Endothelial cell of umbilical vein (primary cell): Measurements from ENCODE around the gene COL20A1. TPM values are rescaled to one million over a fixed set of nuclear protein-coding genes. Genes with fewer than 3 reads are reported as not detected.

Source experiments
- BruUV-seq: library from RNA; stranded (reverse); fragments of 400-500 nt; replicated peaks from 2 replicates; lab custom pipeline; 2021; lab: Mats Ljungman, UMichigan
- CTCF ChIA-PET: fragments of 300-600, 350-600 bp; sonication (Branson Sonifier 250); formaldehyde crosslinking; loops from one replicate; lab custom pipeline; 2021; ENCODE audit warnings: antibody characterized with exemption, inconsistent platforms; lab: Charles Lee
- POLR2A ChIA-PET: fragments of 300-600, 350-600 bp; sonication (Branson Sonifier 250); formaldehyde crosslinking; loops from one replicate; lab custom pipeline; 2021; ENCODE audit warnings: antibody characterized with exemption, inconsistent platforms; lab: Charles Lee
- DNase-seq: peaks from one replicate; pipeline ENCODE4 v3.0.0-alpha.2; 2011; ENCODE audit warnings: low read depth, low spot score
- FAIRE-seq: peaks from 2 replicates; lab custom pipeline; 2011; peaks lifted over from hg19 to GRCh38; lab: Jason Lieb, UNC
- H2AFZ ChIP-seq: 2 replicates; pipeline ENCODE4 v1.6.0; 2012; ENCODE audit warnings: low read depth, low read length, control low read depth, inconsistent platforms
- H3K27ac ChIP-seq: 2 replicates; pipeline ENCODE4 v1.5.1; 2011; ENCODE audit warnings: low read depth, mild to moderate bottlenecking, control low read depth, low read length, moderate library complexity; ENCODE audit not compliant: insufficient read depth
- H3K27me3 ChIP-seq, 2 experiments: 2 replicates each; pipeline versions ENCODE4 v1.6.0 to v1.6.1; 2011; ENCODE audit warnings: low read length in 2 of 2, mixed read lengths in 1 of 2; ENCODE audit not compliant: control insufficient read depth in 2 of 2, insufficient read depth in 2 of 2
- H3K36me3 ChIP-seq, 2 experiments: 2 replicates in 1 of 2; 3 replicates in 1 of 2; pipeline ENCODE4 v1.5.1; 2011; ENCODE audit warnings: low read length in 2 of 2, mild to moderate bottlenecking in 1 of 2, moderate library complexity in 1 of 2; ENCODE audit not compliant: control insufficient read depth in 2 of 2, insufficient read depth in 2 of 2; ENCODE audit errors: extremely low read depth in 1 of 2
- H3K4me1 ChIP-seq: 3 replicates; pipeline ENCODE4 v1.5.1; 2011; ENCODE audit warnings: mild to moderate bottlenecking, low read length; ENCODE audit not compliant: control insufficient read depth, insufficient read depth; ENCODE audit errors: extremely low read depth
- H3K4me2 ChIP-seq: 2 replicates; pipeline ENCODE4 v1.6.1; 2011; ENCODE audit warnings: low read length, control low read depth, mixed read lengths; ENCODE audit not compliant: insufficient read depth
- H3K4me3 ChIP-seq, 3 experiments: fragments of 200-600 bp in 1 of 3; sonication (generic), shearing (Covaris generic) in 1 of 3; replicated peaks in 1 of 3; 2 replicates each; pipeline ENCODE4 v1.5.1; 2011 to 2016; ENCODE audit warnings: control low read depth in 3 of 3, low read length in 3 of 3, mild to moderate bottlenecking in 2 of 3, inconsistent platforms in 1 of 3, low read depth in 1 of 3, moderate library complexity in 1 of 3; ENCODE audit not compliant: insufficient read depth in 1 of 3
- H3K79me2 ChIP-seq: 2 replicates; pipeline ENCODE4 v1.6.0; 2012; ENCODE audit warnings: low read length, inconsistent platforms; ENCODE audit not compliant: control insufficient read depth, insufficient read depth
- H3K9ac ChIP-seq: replicated peaks from 2 replicates; pipeline ENCODE3; 2011; ENCODE audit warnings: low read length, control low read depth; ENCODE audit not compliant: insufficient read depth; ENCODE audit errors: extremely low read depth
- H3K9me1 ChIP-seq: replicated peaks from 3 replicates; pipeline ENCODE4 v1.6.0; 2011; ENCODE audit warnings: mild to moderate bottlenecking, low read length; ENCODE audit not compliant: control insufficient read depth, insufficient read depth; ENCODE audit errors: extremely low read depth
- H3K9me3 ChIP-seq: replicated peaks from 2 replicates; pipeline ENCODE4 v1.5.1; 2012; ENCODE audit warnings: low read length, inconsistent platforms; ENCODE audit not compliant: control insufficient read depth, insufficient read depth
- H4K20me1 ChIP-seq: replicated peaks from 2 replicates; pipeline ENCODE3; 2011; ENCODE audit warnings: mild to moderate bottlenecking, low read length; ENCODE audit not compliant: control insufficient read depth, insufficient read depth; ENCODE audit errors: extremely low read depth
- CTCF ChIP-seq, 2 donors: IDR thresholded peaks; 1 replicate in 1 of 2; 2 replicates in 1 of 2; pipeline ENCODE4 v1.5.1; 2011; ENCODE audit warnings: low read length in 2 of 2, mild to moderate bottlenecking in 2 of 2, moderate library complexity in 2 of 2, control low read depth in 1 of 2, inconsistent platforms in 1 of 2, low read depth in 1 of 2; ENCODE audit not compliant: insufficient read depth in 1 of 2; ENCODE audit errors: extremely low read depth in 1 of 2
- EZH2 ChIP-seq: IDR thresholded peaks from 2 replicates; pipeline ENCODE4 v1.6.1; 2012; ENCODE audit warnings: borderline replicate concordance, low read depth, mild to moderate bottlenecking, moderate library complexity, low read length, inconsistent platforms; ENCODE audit not compliant: severe bottlenecking
- GATA2 ChIP-seq: IDR thresholded peaks from 2 replicates; pipeline ENCODE4 v1.7.0; 2011; ENCODE audit warnings: low read depth, mild to moderate bottlenecking, moderate library complexity, mixed read lengths, low read length; ENCODE audit not compliant: insufficient read length, insufficient read depth
- JUN ChIP-seq: IDR thresholded peaks from 2 replicates; pipeline ENCODE4 v1.6.1; 2011; ENCODE audit warnings: borderline replicate concordance, low read depth; ENCODE audit not compliant: insufficient read length, insufficient read depth
- MAX ChIP-seq: IDR thresholded peaks from 2 replicates; pipeline ENCODE4 v1.6.1; 2011; ENCODE audit not compliant: insufficient read depth, insufficient read length
- MYC ChIP-seq: IDR thresholded peaks from one replicate; pipeline ENCODE4 v1.6.1; 2011; ENCODE audit warnings: mild to moderate bottlenecking, low read depth, low read length
- POLR2A ChIP-seq: IDR thresholded peaks from 2 replicates; pipeline ENCODE4 v1.6.1; 2012; ENCODE audit warnings: low read depth, mild to moderate bottlenecking, control low read depth, low read length
- POLR2AphosphoS5 ChIP-seq: IDR thresholded peaks from 2 replicates; pipeline ENCODE4 v1.6.1; 2012; ENCODE audit warnings: low read depth, mild to moderate bottlenecking, control low read depth, low read length, moderate library complexity; ENCODE audit not compliant: insufficient read depth
- dilution Hi-C: fragments of 300-500 bp; cut with MboI; formaldehyde crosslinking; loops from one replicate; pipeline ENCODE4 v1.15.0; 2019; ENCODE audit warnings: low sequenced_read_pairs; ENCODE audit not compliant: extremely low pct_ligation_motif_present
- intact Hi-C: fragments of 100-400 bp; cut with micrococcal nuclease; formaldehyde crosslinking; loops from one replicate; pipeline ENCODE4 v1.10.0; 2022
- polyA plus RNA-seq, 4 experiments: library from polyadenylated mRNA; depleted of rRNA in 3 of 4; stranded (reverse) in 3 of 4; unstranded in 1 of 4; fragments of >200 nt; gene quantifications; 2 replicates each; pipeline versions ENCODE4 v1.2.1 to v1.2.3, GENCODE V29; 2011 to 2012; ENCODE audit warnings: missing spikeins in 1 of 4
- total RNA-seq: library from RNA; stranded (reverse); gene quantifications from 2 replicates; pipeline ENCODE4 v1.2.3, GENCODE V29; 2021

Gene COL20A1
- total and polyA plus RNA-seq, 2 donors (not counting 3 experiments of a cell fraction or from before 2014, with no cell fraction given) = not detected

GRCh38 chr20:63355781-63356295 lies 62.9 kb downstream of the COL20A1 start:
- Histone ChIP-seq H3K9me3 (no peaks in the 10 kb centered on the region), H3K27me3 (peaks cover 5 to 8% of the 10 kb centered on the region in 2 experiments), H3K4me3 (no peak overlapping the region), H3K36me3 (no peaks in the 10 kb centered on the region), H3K9ac (no peak overlapping the region), H4K20me1 (no peaks in the 10 kb centered on the region), H3K9me1 (no peaks in the 10 kb centered on the region), H2AFZ (no peak overlapping the region), H3K4me1 (no peaks in the 10 kb centered on the region), H3K4me2 (no peak overlapping the region), H3K79me2 (no peaks in the 10 kb centered on the region), H3K27ac (no peak overlapping the region)
- FAIRE-seq (no peak), DNase-seq (no peak)
- ChIA-PET CTCF (no interaction called here), POLR2A (no interaction called here)
- dilution Hi-C loops (no loop called here), intact Hi-C loops (no loop called here)
- BruUV-seq = no TSS peak
- no peak for TF ChIP-seq JUN
- TF ChIP-seq CTCF (IDR thresholded peaks at IDR 0.05; ENCODE audit: extremely low read depth in 1 of 2, insufficient read depth in 1 of 2, low read depth in 1 of 2, low read length in 2 of 2) = no peak
- no peak for TF ChIP-seq MAX
- no peak for TF ChIP-seq POLR2AphosphoS5
- TF ChIP-seq EZH2 = no peak
- no peak for TF ChIP-seq POLR2A
- no peak for TF ChIP-seq MYC
- no peak for TF ChIP-seq GATA2
